ENCODE data around the gene RASGRP4.

Gene RASGRP4

GRCh38 chr19:38405276-38405675, 20.7 kb downstream of the RASGRP4 start:
- H3K36me3 ChIP-seq = peaks cover 56% of the 10 kb centered on the region
- TF ChIP-seq CTCF (IDR thresholded peaks at IDR 0.05) = no peak
- H3K27ac ChIP-seq = peak overlapping the region; percentile 92
- H3K27me3 ChIP-seq = peaks cover 8% of the 10 kb centered on the region
- no peaks in the 10 kb centered on the region for H3K9me3 ChIP-seq
- H3K4me3 ChIP-seq (ENCODE audit: low read depth in 1 of 2, low read length in 1 of 2) = no peak overlapping the region
- H3K4me1 ChIP-seq (ENCODE audit: control insufficient read depth in 1 of 2, insufficient read depth in 1 of 2, low read depth in 1 of 2, low read length in 1 of 2) = peaks cover 24 to 26% of the 10 kb centered on the region in 2 experiments

GRCh38 chr19:38404858-38405257, 21.2 kb downstream of the RASGRP4 start:
- H3K4me3 ChIP-seq (ENCODE audit: low read depth in 1 of 2, low read length in 1 of 2) = no peak overlapping the region
- TF ChIP-seq CTCF (IDR thresholded peaks at IDR 0.05) = no peak
- peaks cover 12% of the 10 kb centered on the region for H3K27me3 ChIP-seq
- H3K27ac ChIP-seq = peak overlapping the region; percentile 92
- peaks cover 52% of the 10 kb centered on the region for H3K36me3 ChIP-seq
- no peaks in the 10 kb centered on the region for H3K9me3 ChIP-seq
- H3K4me1 ChIP-seq (ENCODE audit: control insufficient read depth in 1 of 2, insufficient read depth in 1 of 2, low read depth in 1 of 2, low read length in 1 of 2) = peaks cover 20 to 24% of the 10 kb centered on the region in 2 experiments

- peak within 1 kb of the TSS; percentile 70 to 94 for H3K4me3 ChIP-seq (ENCODE audit: low read depth in 1 of 2, low read length in 1 of 2)
These were observed 22.9 kb downstream of the RASGRP4 start, which contains the start of gene FAM98C for GRCh38 chr19:38402967-38403674. TSS of gene FAM98C (plus strand) at chr19:38403093. CDS start at chr19:38403154, 61 bp downstream.

GRCh38 chr19:38402623-38402966, 23.4 kb downstream of the RASGRP4 start:
- H3K27ac ChIP-seq = peak overlapping the region; percentile 92

More at GRCh38 chr19:38402967-38403674, 22.9 kb downstream of the RASGRP4 start, which contains the start of gene FAM98C:
- Histone ChIP-seq H3K27me3 (peaks cover 30% of the 10 kb centered on the region), H3K4me1 (ENCODE audit: control insufficient read depth in 1 of 2, insufficient read depth in 1 of 2, low read depth in 1 of 2, low read length in 1 of 2) (peaks cover 13 to 15% of the 10 kb centered on the region in 2 experiments), H3K27ac (peak within 1 kb of the TSS; percentile 92), H3K36me3 (peaks cover 35% of the 10 kb centered on the region), H3K9me3 (no peaks in the 10 kb centered on the region)
- TF ChIP-seq CTCF (IDR thresholded peaks at IDR 0.05) = peak; percentile 99

GRCh38 chr19:38401148-38401547, 24.9 kb downstream of the RASGRP4 start:
- H3K36me3 ChIP-seq = peaks cover 15% of the 10 kb centered on the region
- H3K27ac ChIP-seq = no peak overlapping the region
- H3K4me3 ChIP-seq (ENCODE audit: low read depth in 1 of 2, low read length in 1 of 2) = no peak overlapping the region
- H3K27me3 ChIP-seq = peaks cover 49% of the 10 kb centered on the region
- no peak for TF ChIP-seq CTCF (IDR thresholded peaks at IDR 0.05)
- no peaks in the 10 kb centered on the region for H3K9me3 ChIP-seq
- H3K4me1 ChIP-seq (ENCODE audit: control insufficient read depth in 1 of 2, insufficient read depth in 1 of 2, low read depth in 1 of 2, low read length in 1 of 2) = peaks cover 13 to 15% of the 10 kb centered on the region in 2 experiments

More at GRCh38 chr19:38402623-38402966, 23.4 kb downstream of the RASGRP4 start:
- no peaks in the 10 kb centered on the region for H3K9me3 ChIP-seq
- peak overlapping the region; percentile 70 to 94 for H3K4me3 ChIP-seq (ENCODE audit: low read depth in 1 of 2, low read length in 1 of 2)
- peaks cover 29% of the 10 kb centered on the region for H3K36me3 ChIP-seq
- H3K4me1 ChIP-seq (ENCODE audit: control insufficient read depth in 1 of 2, insufficient read depth in 1 of 2, low read depth in 1 of 2, low read length in 1 of 2) = peaks cover 13 to 15% of the 10 kb centered on the region in 2 experiments
- no peak for TF ChIP-seq CTCF (IDR thresholded peaks at IDR 0.05)
- peaks cover 35% of the 10 kb centered on the region for H3K27me3 ChIP-seq

All from neutrophil (primary cell).